HUES6 (cell line): Measurements from ENCODE around the gene INPP4A.

Source experiments
- H3K27ac ChIP-seq: 2 replicates; pipeline ENCODE4 v1.7.0; 2013; ENCODE audit warnings: low read depth, mild to moderate bottlenecking, low read length, inconsistent platforms
- H3K27me3 ChIP-seq: 2 replicates; pipeline ENCODE4 v1.6.1; 2013; ENCODE audit warnings: low read length; ENCODE audit not compliant: control insufficient read depth, insufficient read depth
- H3K36me3 ChIP-seq: 2 replicates; pipeline ENCODE4 v1.6.1; 2013; ENCODE audit warnings: low read length; ENCODE audit not compliant: control insufficient read depth, insufficient read depth
- H3K4me1 ChIP-seq: 2 replicates; pipeline ENCODE4 v1.6.1; 2013; ENCODE audit warnings: low read length; ENCODE audit not compliant: control insufficient read depth, insufficient read depth
- H3K4me3 ChIP-seq: 2 replicates; pipeline ENCODE4 v1.5.1; 2013; ENCODE audit warnings: low read depth, low read length
- H3K9ac ChIP-seq: one replicate; pipeline ENCODE4 v1.6.1; 2013; ENCODE audit warnings: mild to moderate bottlenecking, low read length
- H3K9me3 ChIP-seq: 2 replicates; pipeline ENCODE4 v1.6.1; 2013; ENCODE audit warnings: low read depth, low read length; ENCODE audit not compliant: control insufficient read depth, insufficient read depth

The INPP4A gene

DNA sequence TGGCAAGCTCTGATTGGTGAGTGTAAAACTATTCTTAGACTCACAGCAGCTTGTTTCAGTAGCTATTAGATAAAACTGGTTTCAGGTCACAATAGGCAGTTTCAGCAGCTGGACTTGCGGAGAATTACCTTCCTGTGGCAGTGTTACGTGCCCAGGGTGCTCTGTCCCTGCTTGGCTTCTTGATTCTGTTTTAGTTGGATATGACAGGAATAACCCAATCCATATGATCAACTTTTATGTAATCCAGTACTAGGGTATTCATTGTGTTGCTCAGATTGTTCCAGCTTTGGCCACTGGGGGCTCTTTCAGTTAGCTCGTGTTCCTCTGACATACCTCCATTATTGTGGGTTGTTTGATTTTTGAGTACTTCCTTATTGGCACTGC lies 43.1 kb downstream of the INPP4A start:
- H3K9ac ChIP-seq, result no peak overlapping the region
- no peak overlapping the region for H3K27ac ChIP-seq
- H3K4me1 ChIP-seq, result peaks cover 12% of the 10 kb centered on the region
- no peaks in the 10 kb centered on the region for H3K9me3 ChIP-seq
- H3K27me3 ChIP-seq, result no peaks in the 10 kb centered on the region
- no peak overlapping the region for H3K4me3 ChIP-seq
- no peaks in the 10 kb centered on the region; the same call in 1 of the 2 replicates for H3K36me3 ChIP-seq

DNA sequence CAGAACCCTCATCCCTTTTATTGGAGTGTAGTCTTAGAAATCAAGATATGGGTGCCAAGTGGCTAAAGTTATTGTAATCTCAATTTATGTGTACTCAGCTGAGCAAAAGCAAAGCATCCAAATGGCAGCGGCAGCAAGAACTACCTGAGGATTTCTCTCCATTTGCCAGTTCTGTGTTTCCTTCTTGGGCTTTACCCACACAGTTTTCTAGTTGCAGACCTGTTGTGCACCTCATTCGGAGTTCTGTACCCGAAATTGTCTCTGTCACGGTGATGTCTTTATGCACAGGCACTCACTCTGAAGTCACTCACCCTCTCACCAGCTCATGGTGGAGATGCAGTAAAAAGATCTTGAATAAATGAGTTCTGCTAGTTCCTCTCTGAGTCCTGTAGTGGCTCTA lies 43.6 kb downstream of the INPP4A start:
- Histone ChIP-seq H3K9ac (no peak overlapping the region), H3K4me3 (no peak overlapping the region), H3K9me3 (no peaks in the 10 kb centered on the region; the same call in 1 of the 2 replicates), H3K27me3 (no peaks in the 10 kb centered on the region), H3K36me3 (peaks cover 4% of the 10 kb centered on the region; the same call in 1 of the 2 replicates), H3K4me1 (peaks cover 12% of the 10 kb centered on the region), H3K27ac (no peak overlapping the region)

DNA sequence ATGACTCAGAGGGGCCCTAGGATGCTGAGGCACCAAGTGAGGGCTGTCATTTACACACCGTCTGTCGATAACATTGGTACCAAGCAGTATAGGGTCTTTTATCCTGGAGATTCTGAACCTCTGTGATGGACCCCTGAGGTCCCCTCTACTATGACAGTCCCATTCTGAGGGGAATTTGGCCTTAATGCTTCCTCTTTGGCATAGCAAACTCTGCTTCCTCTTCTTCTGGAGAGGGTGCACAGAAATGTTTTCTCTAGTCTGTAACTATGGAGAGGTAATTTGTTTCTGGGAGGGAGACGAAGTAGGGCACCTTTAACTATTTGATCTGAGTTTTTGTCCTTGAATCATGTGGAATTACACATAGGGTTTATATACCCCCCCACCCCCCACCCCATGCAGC lies 44.8 kb downstream of the INPP4A start:
- Histone ChIP-seq H3K9ac (no peak overlapping the region), H3K9me3 (peaks cover 7% of the 10 kb centered on the region), H3K27ac (no peak overlapping the region), H3K36me3 (peaks cover 4% of the 10 kb centered on the region; the same call in 1 of the 2 replicates), H3K27me3 (no peaks in the 10 kb centered on the region), H3K4me1 (peaks cover 12% of the 10 kb centered on the region), H3K4me3 (no peak overlapping the region)

DNA sequence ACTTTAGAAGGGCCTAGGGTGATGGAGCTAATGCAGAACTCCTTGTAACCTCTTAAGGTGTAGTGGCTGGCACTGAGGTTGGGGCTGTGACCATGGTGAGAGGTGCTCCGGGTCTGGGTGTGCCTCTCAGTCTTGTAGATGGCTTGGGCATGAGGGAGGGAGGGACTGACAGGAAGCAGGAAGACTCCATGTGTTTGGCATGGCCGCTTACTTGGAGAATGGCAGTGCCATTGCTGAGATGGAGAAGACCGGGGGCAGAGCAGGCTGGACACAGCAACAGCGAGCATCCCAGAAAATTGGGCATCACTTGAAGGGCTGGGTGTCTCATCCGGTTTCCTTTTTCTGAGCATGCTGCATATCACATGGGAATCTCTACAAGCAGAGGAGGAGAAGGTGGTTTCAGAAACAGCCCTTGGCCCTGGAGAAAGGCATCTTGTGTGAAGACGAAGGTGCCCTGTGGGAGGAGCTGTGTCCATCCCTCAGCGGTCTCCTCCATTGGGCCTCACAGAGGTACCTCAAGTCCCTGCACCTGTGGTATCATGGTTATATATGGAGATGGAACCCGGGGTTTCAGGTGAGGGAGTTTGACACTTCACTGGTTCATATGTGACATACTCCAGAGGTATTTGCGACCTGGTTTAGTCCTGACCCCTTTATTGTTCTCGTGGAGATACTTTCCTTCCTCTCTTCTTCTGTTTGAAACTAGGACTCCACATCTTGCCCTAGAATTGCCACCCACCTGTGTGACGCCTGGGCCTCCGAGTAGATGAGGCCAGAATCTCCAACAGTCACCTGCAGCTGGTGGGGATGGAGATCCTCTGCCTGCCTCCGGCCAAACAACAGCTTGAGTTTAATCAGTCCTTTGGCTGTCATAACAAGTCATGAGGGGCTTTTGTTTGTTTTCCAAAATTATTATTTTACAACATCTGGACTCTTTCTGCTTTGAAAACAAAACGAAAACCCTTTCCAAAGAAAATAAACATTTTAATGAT lies 45.6 kb downstream of the INPP4A start:
- peaks cover 5% of the 10 kb centered on the region for H3K4me1 ChIP-seq
- H3K4me3 ChIP-seq, result no peak overlapping the region
- peaks cover 10% of the 10 kb centered on the region for H3K9me3 ChIP-seq
- H3K27ac ChIP-seq, result no peak overlapping the region
- H3K36me3 ChIP-seq, result peaks cover 4% of the 10 kb centered on the region; the same call in 1 of the 2 replicates
- no peaks in the 10 kb centered on the region for H3K27me3 ChIP-seq
- H3K9ac ChIP-seq, result no peak overlapping the region

DNA sequence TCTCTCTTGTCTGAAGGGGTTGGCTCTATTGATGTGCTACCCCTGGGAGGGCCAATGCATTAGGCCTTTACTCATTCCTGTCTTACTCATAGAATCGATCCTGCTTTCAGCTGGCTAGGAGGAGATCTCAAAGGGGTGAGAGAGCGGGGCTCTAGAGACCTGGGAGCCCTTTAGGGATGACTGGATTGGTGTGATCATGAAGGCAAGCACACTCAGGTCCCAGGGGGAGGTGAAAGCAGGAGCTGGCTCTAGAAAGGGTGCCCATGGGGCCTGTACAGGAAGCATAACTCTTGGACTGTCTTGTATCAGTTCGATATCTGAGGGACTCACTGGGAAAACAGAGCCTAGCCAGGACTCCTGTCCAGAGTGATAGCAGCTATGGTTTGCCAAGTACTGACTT lies 47.8 kb downstream of the INPP4A start:
- H3K36me3 ChIP-seq, result peaks cover 4% of the 10 kb centered on the region
- peaks cover 26% of the 10 kb centered on the region for H3K9me3 ChIP-seq
- H3K4me3 ChIP-seq, result no peak overlapping the region
- H3K9ac ChIP-seq, result no peak overlapping the region
- no peak overlapping the region for H3K27ac ChIP-seq
- no peaks in the 10 kb centered on the region for H3K27me3 ChIP-seq
- H3K4me1 ChIP-seq, result peaks cover 3% of the 10 kb centered on the region; the same call in 1 of the 2 replicates

DNA sequence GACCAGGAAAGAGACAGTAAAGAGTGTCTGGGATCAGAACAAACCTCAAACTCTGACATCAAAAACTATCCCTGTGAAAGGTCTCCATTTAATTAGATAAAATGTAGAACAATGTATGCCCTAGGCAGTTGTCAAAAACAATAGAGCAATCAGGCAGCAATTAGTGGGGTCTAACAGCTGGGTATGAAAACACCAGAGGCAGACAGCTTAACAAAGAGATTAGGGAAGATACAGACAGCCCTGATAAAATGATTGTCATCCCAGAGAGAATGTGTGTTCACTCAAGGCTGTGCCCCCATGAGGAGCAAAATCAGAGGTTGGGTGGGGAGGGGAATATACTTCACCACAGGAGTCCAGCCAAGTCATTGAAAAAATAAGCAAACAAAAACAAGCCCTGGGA lies 50.0 kb downstream of the INPP4A start:
- Histone ChIP-seq H3K36me3 (peaks cover 12% of the 10 kb centered on the region), H3K4me1 (no peaks in the 10 kb centered on the region), H3K27me3 (no peaks in the 10 kb centered on the region), H3K4me3 (no peak overlapping the region), H3K9me3 (peaks cover 35% of the 10 kb centered on the region), H3K27ac (no peak overlapping the region), H3K9ac (no peak overlapping the region)

DNA sequence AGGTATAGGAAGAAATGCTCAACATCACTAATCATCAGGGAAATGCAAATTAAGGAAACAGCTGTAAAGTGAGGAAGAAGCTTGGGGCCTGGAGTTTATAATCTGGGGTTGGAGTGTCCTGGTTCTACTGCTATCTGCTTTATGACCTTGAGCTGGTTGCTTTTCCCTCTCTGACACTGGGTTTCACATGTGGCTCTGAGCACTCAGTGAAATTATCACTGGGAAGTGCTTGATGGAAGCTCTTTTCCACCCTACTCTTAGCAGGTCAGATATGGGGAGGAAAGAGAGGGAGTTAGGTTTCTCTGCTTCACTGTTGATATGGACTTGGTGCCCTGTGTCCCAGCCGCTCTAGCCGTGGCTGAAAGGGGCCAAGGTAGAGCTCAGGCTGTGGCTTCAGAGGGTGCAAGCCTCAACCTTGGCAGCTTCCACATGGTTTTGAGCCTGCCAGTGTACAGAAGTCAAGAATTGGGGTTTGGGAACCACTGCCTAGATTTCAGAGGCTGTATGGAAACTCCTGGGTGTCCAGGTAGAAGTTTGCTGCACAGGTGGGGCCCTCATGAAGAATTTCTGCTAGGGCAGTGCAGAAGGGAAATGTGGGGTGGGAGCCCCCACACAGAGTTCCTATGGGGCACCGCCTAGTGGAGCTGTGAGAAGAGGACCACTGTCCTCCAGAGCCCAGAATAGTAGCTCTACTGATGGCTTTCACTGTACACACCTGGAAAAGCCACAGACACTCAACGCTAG lies 52.3 kb downstream of the INPP4A start:
- Histone ChIP-seq H3K9me3 (peaks cover 35% of the 10 kb centered on the region), H3K4me3 (no peak overlapping the region), H3K36me3 (peaks cover 12% of the 10 kb centered on the region), H3K4me1 (no peaks in the 10 kb centered on the region), H3K27ac (no peak overlapping the region), H3K9ac (no peak overlapping the region), H3K27me3 (no peaks in the 10 kb centered on the region)

DNA sequence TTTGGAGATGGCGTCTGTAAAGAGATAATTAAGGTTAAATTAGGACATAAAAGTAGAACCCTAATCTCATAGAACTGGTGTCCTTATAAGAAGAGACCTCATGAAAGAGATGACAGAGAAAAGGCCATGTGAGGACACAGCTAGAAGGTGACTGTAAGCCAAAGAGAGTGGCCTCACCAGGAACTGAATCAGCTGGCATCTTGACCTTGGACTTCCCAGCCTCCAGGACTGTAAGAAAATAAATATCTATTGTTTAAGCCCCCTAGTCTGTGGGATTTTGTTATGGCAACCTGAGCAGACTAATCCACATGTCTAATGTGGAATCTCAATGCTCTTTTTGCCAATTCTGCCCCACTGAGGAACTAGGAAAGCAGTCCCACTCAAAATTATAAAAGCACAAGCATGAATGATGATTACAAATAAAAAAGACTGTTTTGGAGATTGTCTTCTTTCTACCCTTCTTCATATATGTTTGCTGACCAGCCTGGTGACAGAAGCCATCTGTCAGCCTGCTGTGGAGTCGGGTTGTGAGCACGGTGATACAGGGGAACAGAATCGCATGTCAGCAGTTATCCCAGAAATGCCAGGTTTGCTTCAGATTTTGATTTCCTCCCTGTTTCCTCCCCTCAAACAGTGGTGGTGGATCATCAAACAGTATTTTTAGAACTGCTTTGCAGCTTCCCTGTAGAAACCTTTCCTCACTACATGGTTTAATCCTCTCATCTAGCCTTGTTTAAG lies 54.2 kb downstream of the INPP4A start:
- H3K9ac ChIP-seq, result no peak overlapping the region
- H3K9me3 ChIP-seq, result peaks cover 34% of the 10 kb centered on the region
- H3K27me3 ChIP-seq, result no peaks in the 10 kb centered on the region
- H3K27ac ChIP-seq, result no peak overlapping the region
- H3K4me1 ChIP-seq, result 0 out of 2 replicates have a peak, but pooled peaks cover 4% of the 10 kb centered on the region
- H3K36me3 ChIP-seq, result peaks cover 8% of the 10 kb centered on the region; the same call in 1 of the 2 replicates
- H3K4me3 ChIP-seq, result no peak overlapping the region

DNA sequence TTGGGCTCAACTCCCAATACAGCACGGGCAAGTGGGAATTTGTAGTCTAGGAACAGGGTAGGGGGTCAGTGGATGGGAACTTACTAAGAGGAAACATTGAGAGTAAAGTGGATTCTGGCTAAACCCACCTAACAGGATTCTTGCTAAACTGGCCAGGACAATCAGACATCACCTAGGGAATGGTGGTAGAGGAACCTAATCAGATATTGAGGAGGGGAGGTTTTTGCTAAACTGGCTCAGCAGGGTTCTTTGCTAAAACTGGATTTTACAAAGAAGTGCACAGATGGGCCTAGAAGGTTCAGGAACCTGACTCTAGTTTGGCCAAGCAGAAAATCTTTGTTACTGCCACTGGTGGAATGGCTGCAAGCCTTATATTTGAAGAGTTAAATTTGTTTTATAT lies 55.9 kb downstream of the INPP4A start:
- Histone ChIP-seq H3K4me3 (no peak overlapping the region), H3K4me1 (peaks cover 7% of the 10 kb centered on the region; the same call in 1 of the 2 replicates), H3K27me3 (no peaks in the 10 kb centered on the region), H3K27ac (no peak overlapping the region), H3K9me3 (peaks cover 23% of the 10 kb centered on the region), H3K9ac (no peak overlapping the region), H3K36me3 (peaks cover 8% of the 10 kb centered on the region; the same call in 1 of the 2 replicates)

DNA sequence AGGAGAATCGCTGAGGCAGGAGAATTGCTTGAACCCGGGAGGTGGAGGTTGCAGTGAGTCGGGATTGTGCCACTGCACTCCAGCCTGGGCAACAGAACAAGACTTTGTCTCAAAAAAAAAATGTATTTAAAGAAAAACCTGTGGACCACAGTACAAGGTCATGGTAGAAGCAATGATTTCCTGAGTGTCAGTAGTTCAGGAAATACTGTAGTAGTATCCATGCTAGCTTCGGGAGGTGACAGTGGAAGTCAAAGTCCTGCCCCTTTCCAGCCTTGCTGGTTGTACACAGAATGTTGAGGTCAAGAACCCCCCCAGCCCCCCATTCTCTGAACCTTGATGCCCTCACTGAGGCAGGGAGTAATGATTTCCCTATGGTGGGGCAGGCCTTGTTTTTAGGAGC lies 56.6 kb downstream of the INPP4A start:
- H3K27ac ChIP-seq, result no peak overlapping the region
- H3K9me3 ChIP-seq, result peaks cover 20% of the 10 kb centered on the region
- no peak overlapping the region for H3K9ac ChIP-seq
- peaks cover 8% of the 10 kb centered on the region; the same call in 1 of the 2 replicates for H3K36me3 ChIP-seq
- H3K4me3 ChIP-seq, result no peak overlapping the region
- peaks cover 7% of the 10 kb centered on the region; the same call in 1 of the 2 replicates for H3K4me1 ChIP-seq
- no peaks in the 10 kb centered on the region for H3K27me3 ChIP-seq
